SK-N-SH treated with all-trans-retinoic acid at 6 μM for 48 hours (cell line): Measurements from ENCODE around the gene PTGER3.

Experiments
- ATAC-seq: fragments of 200-7000 bp; cut with Tn5 transposase; 3 replicates; pipeline ENCODE4 v1.9.1; 2020; ENCODE audit warnings: mild to moderate bottlenecking, moderate library complexity
- ARNTL ChIP-seq: fragments of 450-650 bp; formaldehyde crosslinking; IDR thresholded peaks from 2 replicates; pipeline ENCODE4 v1.5.0; 2020; ENCODE audit warnings: low read depth, mild to moderate bottlenecking, moderate library complexity, borderline replicate concordance
- BACH2 ChIP-seq: fragments of 250-450 bp; sonication (Bioruptor Pico); IDR thresholded peaks from 2 replicates; pipeline ENCODE4 v1.9.0; 2021; ENCODE audit warnings: mild to moderate bottlenecking, borderline replicate concordance
- CSDC2 ChIP-seq: fragments of 250-450 bp; sonication (Bioruptor Pico); IDR thresholded peaks from 2 replicates; pipeline ENCODE4 v1.5.0; 2020; ENCODE audit warnings: mild to moderate bottlenecking, moderate library complexity
- ESRRG ChIP-seq: fragments of 250-450 bp; sonication (Bioruptor Pico); IDR thresholded peaks from 2 replicates; pipeline ENCODE4 v1.6.1; 2021; ENCODE audit warnings: mild to moderate bottlenecking
- GLIS3 ChIP-seq: fragments of 250-450 bp; sonication (Bioruptor Pico); IDR thresholded peaks from 2 replicates; pipeline ENCODE4 v1.5.0; 2020; ENCODE audit warnings: mild to moderate bottlenecking, moderate library complexity
- ISL1 ChIP-seq: fragments of 250-450 bp; sonication (Bioruptor Pico); IDR thresholded peaks from 2 replicates; pipeline ENCODE4 v2.1.2; 2022; ENCODE audit warnings: mild to moderate bottlenecking, moderate library complexity
- OSR1 ChIP-seq: fragments of 250-450 bp; sonication (Bioruptor Pico); IDR thresholded peaks from 2 replicates; pipeline ENCODE4 v1.8.0; 2022; ENCODE audit warnings: moderate library complexity, mild to moderate bottlenecking, inconsistent platforms
- PPARA ChIP-seq: fragments of 250-450 bp; sonication (Bioruptor Pico); IDR thresholded peaks from 2 replicates; pipeline ENCODE4 v1.5.0; 2020; ENCODE audit warnings: mild to moderate bottlenecking, borderline replicate concordance
- RARB ChIP-seq: fragments of 250-450 bp; sonication (Bioruptor Pico); IDR thresholded peaks from 2 replicates; pipeline ENCODE4 v1.8.0; 2021; ENCODE audit warnings: mild to moderate bottlenecking, moderate library complexity
- SNAI2 ChIP-seq: fragments of 250-450 bp; sonication (Bioruptor Pico); IDR thresholded peaks from 2 replicates; pipeline ENCODE4 v1.5.0; 2020; ENCODE audit warnings: mild to moderate bottlenecking, moderate library complexity
- TCF4 ChIP-seq: fragments of 250-450 bp; sonication (Bioruptor Pico); IDR thresholded peaks from 2 replicates; pipeline ENCODE4 v1.8.0; 2021; ENCODE audit warnings: mild to moderate bottlenecking, moderate library complexity, borderline replicate concordance
- ZC3H10 ChIP-seq: fragments of 250-450 bp; sonication (Bioruptor Pico); IDR thresholded peaks from 2 replicates; pipeline ENCODE4 v1.5.1; 2021; ENCODE audit warnings: mild to moderate bottlenecking, moderate library complexity
- ZFP3 ChIP-seq: fragments of 250-450 bp; sonication (Bioruptor Pico); IDR thresholded peaks from 2 replicates; pipeline ENCODE4 v1.5.0; 2020; ENCODE audit warnings: mild to moderate bottlenecking, moderate library complexity
- ZFP30 ChIP-seq: fragments of 450-650 bp; formaldehyde crosslinking; IDR thresholded peaks from 2 replicates; pipeline ENCODE4 v1.5.0; 2022; ENCODE audit warnings: mild to moderate bottlenecking, moderate library complexity
- ZNF565 ChIP-seq: fragments of 450-650 bp; formaldehyde crosslinking; conservative IDR thresholded peaks from 2 replicates; pipeline ENCODE4 v1.5.0; 2020; ENCODE audit warnings: low read depth, mild to moderate bottlenecking, moderate library complexity
- ZNF70 ChIP-seq: fragments of 450-650 bp; formaldehyde crosslinking; IDR thresholded peaks from 2 replicates; pipeline ENCODE4 v1.5.0; 2020; ENCODE audit warnings: mild to moderate bottlenecking, moderate library complexity
- TF ChIP-seq, protein P1 (sequence below): fragments of 250-450 bp; sonication (Bioruptor Pico); IDR thresholded peaks from 2 replicates; pipeline ENCODE4 v1.5.1; 2020; ENCODE audit warnings: low read depth, mild to moderate bottlenecking, moderate library complexity
- TF ChIP-seq, protein P2 (sequence below): fragments of 250-450 bp; sonication (Bioruptor Pico); IDR thresholded peaks from 2 replicates; pipeline ENCODE4 v1.5.1; 2021; ENCODE audit warnings: mild to moderate bottlenecking, moderate library complexity
- TF ChIP-seq, protein P3 (sequence below): fragments of 250-450 bp; sonication (Bioruptor Pico); IDR thresholded peaks from 2 replicates; pipeline ENCODE4 v1.8.0; 2020; ENCODE audit warnings: mild to moderate bottlenecking, moderate library complexity, borderline replicate concordance
- TF ChIP-seq, protein P4 (sequence below): fragments of 250-450 bp; sonication (Bioruptor Pico); IDR thresholded peaks from 2 replicates; pipeline ENCODE4 v1.5.0; 2020; ENCODE audit warnings: mild to moderate bottlenecking, moderate library complexity
- TF ChIP-seq, protein P5 (sequence below): fragments of 250-450 bp; sonication (Bioruptor Pico); IDR thresholded peaks from 2 replicates; pipeline ENCODE4 v1.8.0; 2021; ENCODE audit warnings: low read depth, mild to moderate bottlenecking, moderate library complexity, borderline replicate concordance

Gene PTGER3

DNA sequence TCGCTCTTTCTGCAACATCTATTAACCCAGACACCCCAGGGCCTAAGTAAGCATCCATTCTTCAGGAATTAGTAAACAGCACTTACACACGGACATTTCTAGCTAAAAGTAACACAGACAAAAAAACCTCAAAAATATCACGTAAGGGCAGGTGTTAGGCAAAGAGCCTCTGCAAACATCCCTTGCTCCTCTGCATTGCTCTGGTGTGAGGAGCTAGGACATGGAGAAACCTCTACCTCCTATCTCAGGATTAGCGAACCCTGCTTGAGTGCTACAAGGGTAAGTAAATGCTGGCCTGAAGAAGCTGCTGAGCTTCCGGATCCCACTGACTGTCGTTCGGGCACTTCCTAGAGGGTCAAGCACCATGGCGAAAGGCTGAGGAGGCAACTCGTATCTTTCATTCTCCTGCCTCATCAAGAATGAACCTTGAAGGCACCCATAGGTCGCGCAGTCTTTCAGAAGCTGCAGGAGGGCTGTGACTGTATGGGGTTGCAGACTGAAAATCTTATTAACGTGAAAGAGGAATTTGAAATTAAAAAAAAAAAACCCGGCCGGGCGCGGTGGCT, 2.1 kb downstream of the PTGER3 start:
- no peak for ATAC-seq

DNA sequence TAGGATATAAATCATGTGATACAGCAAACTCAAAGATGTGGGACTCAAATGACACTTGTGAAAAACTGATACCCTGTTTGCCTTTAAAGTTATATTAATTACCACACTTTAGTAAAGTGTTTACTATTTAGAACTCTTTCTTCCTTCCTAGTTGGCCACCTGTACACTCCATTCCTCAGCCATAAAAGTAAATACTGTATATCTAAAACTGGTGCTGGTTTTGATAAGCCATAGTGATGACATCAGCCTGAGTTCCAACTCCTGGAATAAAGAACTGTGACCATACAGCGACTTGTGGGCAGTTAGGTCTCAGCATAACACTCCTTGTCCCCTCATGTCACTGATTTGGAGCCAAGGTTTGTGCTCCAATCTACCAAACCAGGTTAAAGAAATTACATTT, 2.8 kb downstream of the PTGER3 start:
- ATAC-seq: no peak
- TF ChIP-seq ZNF565 (CRISPR knock-in tag) (no peak), ISL1 (CRISPR knock-in tag) (no peak), ESRRG (CRISPR knock-in tag) (no peak)
- TF ChIP-seq, protein P1, sequence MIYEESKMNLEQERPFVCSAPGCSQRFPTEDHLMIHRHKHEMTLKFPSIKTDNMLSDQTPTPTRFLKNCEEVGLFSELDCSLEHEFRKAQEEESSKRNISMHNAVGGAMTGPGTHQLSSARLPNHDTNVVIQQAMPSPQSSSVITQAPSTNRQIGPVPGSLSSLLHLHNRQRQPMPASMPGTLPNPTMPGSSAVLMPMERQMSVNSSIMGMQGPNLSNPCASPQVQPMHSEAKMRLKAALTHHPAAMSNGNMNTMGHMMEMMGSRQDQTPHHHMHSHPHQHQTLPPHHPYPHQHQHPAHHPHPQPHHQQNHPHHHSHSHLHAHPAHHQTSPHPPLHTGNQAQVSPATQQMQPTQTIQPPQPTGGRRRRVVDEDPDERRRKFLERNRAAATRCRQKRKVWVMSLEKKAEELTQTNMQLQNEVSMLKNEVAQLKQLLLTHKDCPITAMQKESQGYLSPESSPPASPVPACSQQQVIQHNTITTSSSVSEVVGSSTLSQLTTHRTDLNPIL: no peak
- TF ChIP-seq, all 23 proteins: peak for 0

More for the DNA sequence above, 2.1 kb downstream of the PTGER3 start:
- TF ChIP-seq ZFP30 (CRISPR knock-in tag): no peak
- TF ChIP-seq, protein P2, sequence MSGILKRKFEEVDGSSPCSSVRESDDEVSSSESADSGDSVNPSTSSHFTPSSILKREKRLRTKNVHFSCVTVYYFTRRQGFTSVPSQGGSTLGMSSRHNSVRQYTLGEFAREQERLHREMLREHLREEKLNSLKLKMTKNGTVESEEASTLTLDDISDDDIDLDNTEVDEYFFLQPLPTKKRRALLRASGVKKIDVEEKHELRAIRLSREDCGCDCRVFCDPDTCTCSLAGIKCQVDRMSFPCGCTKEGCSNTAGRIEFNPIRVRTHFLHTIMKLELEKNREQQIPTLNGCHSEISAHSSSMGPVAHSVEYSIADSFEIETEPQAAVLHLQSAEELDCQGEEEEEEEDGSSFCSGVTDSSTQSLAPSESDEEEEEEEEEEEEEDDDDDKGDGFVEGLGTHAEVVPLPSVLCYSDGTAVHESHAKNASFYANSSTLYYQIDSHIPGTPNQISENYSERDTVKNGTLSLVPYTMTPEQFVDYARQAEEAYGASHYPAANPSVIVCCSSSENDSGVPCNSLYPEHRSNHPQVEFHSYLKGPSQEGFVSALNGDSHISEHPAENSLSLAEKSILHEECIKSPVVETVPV: no peak
- TF ChIP-seq, protein P1: no peak
- TF ChIP-seq BACH2 (CRISPR knock-in tag): no peak
- TF ChIP-seq OSR1 (CRISPR knock-in tag): no peak
- no peak for TF ChIP-seq ARNTL (CRISPR knock-in tag)
- no peak for TF ChIP-seq SNAI2 (CRISPR knock-in tag)
- TF ChIP-seq ZNF70 (CRISPR knock-in tag): no peak
- no peak for TF ChIP-seq PPARA (CRISPR knock-in tag)
- TF ChIP-seq ZC3H10: no peak
- TF ChIP-seq TCF4 (CRISPR knock-in tag): no peak
- TF ChIP-seq, protein P3, sequence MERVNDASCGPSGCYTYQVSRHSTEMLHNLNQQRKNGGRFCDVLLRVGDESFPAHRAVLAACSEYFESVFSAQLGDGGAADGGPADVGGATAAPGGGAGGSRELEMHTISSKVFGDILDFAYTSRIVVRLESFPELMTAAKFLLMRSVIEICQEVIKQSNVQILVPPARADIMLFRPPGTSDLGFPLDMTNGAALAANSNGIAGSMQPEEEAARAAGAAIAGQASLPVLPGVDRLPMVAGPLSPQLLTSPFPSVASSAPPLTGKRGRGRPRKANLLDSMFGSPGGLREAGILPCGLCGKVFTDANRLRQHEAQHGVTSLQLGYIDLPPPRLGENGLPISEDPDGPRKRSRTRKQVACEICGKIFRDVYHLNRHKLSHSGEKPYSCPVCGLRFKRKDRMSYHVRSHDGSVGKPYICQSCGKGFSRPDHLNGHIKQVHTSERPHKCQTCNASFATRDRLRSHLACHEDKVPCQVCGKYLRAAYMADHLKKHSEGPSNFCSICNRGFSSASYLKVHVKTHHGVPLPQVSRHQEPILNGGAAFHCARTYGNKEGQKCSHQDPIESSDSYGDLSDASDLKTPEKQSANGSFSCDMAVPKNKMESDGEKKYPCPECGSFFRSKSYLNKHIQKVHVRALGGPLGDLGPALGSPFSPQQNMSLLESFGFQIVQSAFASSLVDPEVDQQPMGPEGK: no peak
- no peak for TF ChIP-seq ZFP3
- TF ChIP-seq, protein P4, sequence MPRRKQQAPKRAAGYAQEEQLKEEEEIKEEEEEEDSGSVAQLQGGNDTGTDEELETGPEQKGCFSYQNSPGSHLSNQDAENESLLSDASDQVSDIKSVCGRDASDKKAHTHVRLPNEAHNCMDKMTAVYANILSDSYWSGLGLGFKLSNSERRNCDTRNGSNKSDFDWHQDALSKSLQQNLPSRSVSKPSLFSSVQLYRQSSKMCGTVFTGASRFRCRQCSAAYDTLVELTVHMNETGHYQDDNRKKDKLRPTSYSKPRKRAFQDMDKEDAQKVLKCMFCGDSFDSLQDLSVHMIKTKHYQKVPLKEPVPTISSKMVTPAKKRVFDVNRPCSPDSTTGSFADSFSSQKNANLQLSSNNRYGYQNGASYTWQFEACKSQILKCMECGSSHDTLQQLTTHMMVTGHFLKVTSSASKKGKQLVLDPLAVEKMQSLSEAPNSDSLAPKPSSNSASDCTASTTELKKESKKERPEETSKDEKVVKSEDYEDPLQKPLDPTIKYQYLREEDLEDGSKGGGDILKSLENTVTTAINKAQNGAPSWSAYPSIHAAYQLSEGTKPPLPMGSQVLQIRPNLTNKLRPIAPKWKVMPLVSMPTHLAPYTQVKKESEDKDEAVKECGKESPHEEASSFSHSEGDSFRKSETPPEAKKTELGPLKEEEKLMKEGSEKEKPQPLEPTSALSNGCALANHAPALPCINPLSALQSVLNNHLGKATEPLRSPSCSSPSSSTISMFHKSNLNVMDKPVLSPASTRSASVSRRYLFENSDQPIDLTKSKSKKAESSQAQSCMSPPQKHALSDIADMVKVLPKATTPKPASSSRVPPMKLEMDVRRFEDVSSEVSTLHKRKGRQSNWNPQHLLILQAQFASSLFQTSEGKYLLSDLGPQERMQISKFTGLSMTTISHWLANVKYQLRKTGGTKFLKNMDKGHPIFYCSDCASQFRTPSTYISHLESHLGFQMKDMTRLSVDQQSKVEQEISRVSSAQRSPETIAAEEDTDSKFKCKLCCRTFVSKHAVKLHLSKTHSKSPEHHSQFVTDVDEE (CRISPR knock-in tag): no peak
- TF ChIP-seq ISL1 (CRISPR knock-in tag): no peak
- no peak for TF ChIP-seq ZNF565 (CRISPR knock-in tag)
- TF ChIP-seq RARB (CRISPR knock-in tag): no peak
- TF ChIP-seq GLIS3: no peak
- no peak for TF ChIP-seq CSDC2 (CRISPR knock-in tag)

DNA sequence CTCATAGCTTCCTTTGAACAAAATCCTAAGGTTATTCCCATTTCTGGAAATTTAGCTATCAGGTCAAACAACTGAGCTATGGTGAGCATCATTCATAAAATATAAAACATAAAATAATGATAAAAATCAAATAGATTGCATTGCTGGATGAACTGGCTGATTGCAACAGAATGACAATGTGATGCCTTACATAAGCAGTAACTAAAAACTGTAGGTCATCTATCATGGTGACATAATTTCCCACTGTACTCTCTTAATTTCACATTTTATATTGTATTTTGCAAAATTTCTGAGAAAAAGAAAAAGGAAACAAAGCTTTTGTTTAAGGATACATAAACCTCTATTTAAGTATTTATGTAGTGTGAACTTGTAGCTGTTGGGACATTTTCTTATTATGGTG, 4.6 kb downstream of the PTGER3 start:
- ATAC-seq: no peak
- TF ChIP-seq, protein P5, sequence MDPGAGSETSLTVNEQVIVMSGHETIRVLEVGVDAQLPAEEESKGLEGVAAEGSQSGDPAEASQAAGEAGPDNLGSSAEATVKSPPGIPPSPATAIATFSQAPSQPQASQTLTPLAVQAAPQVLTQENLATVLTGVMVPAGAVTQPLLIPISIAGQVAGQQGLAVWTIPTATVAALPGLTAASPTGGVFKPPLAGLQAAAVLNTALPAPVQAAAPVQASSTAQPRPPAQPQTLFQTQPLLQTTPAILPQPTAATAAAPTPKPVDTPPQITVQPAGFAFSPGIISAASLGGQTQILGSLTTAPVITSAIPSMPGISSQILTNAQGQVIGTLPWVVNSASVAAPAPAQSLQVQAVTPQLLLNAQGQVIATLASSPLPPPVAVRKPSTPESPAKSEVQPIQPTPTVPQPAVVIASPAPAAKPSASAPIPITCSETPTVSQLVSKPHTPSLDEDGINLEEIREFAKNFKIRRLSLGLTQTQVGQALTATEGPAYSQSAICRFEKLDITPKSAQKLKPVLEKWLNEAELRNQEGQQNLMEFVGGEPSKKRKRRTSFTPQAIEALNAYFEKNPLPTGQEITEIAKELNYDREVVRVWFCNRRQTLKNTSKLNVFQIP (CRISPR knock-in tag): no peak
- TF ChIP-seq ARNTL (CRISPR knock-in tag): no peak
- no peak for TF ChIP-seq SNAI2 (CRISPR knock-in tag)
- no peak for TF ChIP-seq CSDC2 (CRISPR knock-in tag)
- no peak for TF ChIP-seq ISL1 (CRISPR knock-in tag)
- no peak for TF ChIP-seq TCF4 (CRISPR knock-in tag)
- TF ChIP-seq, protein P4 (CRISPR knock-in tag): no peak
- no peak for TF ChIP-seq ZC3H10
- TF ChIP-seq, protein P2: no peak
